ENCODE data around the gene CLDN19.

DNA sequence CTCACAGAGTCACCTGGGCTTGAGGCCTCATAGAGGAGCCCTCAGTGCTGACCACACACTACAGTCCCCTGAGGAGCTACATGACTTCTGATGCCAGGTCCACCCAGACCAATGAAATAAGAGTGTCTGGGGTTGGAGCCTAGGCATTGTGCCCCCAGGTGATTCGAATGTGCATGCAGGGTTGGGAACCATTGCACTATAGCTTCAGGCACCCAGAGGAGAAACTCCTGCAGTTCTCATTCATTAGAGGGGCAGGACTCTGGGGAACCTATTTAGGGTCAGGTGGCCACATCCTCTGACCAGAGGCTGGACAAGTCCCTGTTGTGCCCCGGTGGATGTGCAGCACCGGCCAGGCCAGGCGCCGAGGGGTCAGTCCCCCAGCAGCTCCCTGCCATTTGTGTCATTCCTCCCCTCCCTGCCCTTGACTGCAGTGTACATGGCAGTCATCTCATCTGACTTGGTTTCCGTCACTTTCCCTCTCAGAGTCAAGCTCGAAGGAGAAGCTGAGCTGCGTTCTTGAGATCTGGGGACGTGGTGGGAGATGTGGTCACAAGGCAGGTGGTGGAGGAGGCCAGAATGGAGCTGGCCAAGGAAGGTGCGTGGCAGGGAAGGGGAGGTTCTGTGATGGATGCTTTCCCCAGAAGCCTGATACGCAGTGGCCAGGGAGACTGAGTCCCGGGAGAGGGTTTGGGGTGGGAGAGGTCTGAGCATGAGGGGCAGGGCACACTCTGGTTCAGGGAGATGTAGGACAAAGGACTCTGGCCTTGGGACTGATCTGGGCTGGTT is 6.4 kb downstream of the CLDN19 start:
- TF ChIP-seq, protein P1, sequence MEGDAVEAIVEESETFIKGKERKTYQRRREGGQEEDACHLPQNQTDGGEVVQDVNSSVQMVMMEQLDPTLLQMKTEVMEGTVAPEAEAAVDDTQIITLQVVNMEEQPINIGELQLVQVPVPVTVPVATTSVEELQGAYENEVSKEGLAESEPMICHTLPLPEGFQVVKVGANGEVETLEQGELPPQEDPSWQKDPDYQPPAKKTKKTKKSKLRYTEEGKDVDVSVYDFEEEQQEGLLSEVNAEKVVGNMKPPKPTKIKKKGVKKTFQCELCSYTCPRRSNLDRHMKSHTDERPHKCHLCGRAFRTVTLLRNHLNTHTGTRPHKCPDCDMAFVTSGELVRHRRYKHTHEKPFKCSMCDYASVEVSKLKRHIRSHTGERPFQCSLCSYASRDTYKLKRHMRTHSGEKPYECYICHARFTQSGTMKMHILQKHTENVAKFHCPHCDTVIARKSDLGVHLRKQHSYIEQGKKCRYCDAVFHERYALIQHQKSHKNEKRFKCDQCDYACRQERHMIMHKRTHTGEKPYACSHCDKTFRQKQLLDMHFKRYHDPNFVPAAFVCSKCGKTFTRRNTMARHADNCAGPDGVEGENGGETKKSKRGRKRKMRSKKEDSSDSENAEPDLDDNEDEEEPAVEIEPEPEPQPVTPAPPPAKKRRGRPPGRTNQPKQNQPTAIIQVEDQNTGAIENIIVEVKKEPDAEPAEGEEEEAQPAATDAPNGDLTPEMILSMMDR (IDR thresholded peaks at IDR 0.05) = no peak
- TF ChIP-seq POLR2A (IDR thresholded peaks at IDR 0.05) = no peak
